Activated naive CD4-positive, alpha-beta T cell treated with anti-CD3 and anti-CD28 coated beads, Interleukin-2, amount 50 U/mL, for 72 hours (primary cell): ENCODE data around the gene GLYAT. TPM values are rescaled to one million over a fixed set of nuclear protein-coding genes. Genes with fewer than 3 reads are reported as not detected.

ENCODE experiments used
- ATAC-seq, 2 donors: fragments of 150-1000 bp; cut with Tn5 transposase; 2 replicates each; pipeline ENCODE4 v1.10.0; 2021; ENCODE audit warnings: mild to moderate bottlenecking in 2 of 2, moderate library complexity in 2 of 2
- DNase-seq, 2 donors: peaks; one replicate each; pipeline ENCODE4 v3.0.0; 2021 to 2022; ENCODE audit warnings: low spot score in 2 of 2
- H3K27ac Mint-ChIP-seq, 2 donors: one replicate each; pipeline ENCODE4 v1.8.0; 2022; ENCODE audit warnings: mild to moderate bottlenecking in 2 of 2, mixed read lengths in 2 of 2
- H3K36me3 Mint-ChIP-seq, 2 donors: one replicate each; pipeline ENCODE4 v1.8.0; 2022; ENCODE audit warnings: mixed read lengths in 2 of 2
- H3K9me3 Mint-ChIP-seq, 2 donors: one replicate each; pipeline ENCODE4 v1.8.0; 2022; ENCODE audit warnings: mixed read lengths in 2 of 2
- total RNA-seq, 2 donors: library from RNA; stranded (reverse); gene quantifications; one replicate each; pipeline ENCODE4 v1.2.3, GENCODE V29; 2022

GLYAT gene
- total RNA-seq, 2 donors from 2014 or later, result not detected

DNA sequence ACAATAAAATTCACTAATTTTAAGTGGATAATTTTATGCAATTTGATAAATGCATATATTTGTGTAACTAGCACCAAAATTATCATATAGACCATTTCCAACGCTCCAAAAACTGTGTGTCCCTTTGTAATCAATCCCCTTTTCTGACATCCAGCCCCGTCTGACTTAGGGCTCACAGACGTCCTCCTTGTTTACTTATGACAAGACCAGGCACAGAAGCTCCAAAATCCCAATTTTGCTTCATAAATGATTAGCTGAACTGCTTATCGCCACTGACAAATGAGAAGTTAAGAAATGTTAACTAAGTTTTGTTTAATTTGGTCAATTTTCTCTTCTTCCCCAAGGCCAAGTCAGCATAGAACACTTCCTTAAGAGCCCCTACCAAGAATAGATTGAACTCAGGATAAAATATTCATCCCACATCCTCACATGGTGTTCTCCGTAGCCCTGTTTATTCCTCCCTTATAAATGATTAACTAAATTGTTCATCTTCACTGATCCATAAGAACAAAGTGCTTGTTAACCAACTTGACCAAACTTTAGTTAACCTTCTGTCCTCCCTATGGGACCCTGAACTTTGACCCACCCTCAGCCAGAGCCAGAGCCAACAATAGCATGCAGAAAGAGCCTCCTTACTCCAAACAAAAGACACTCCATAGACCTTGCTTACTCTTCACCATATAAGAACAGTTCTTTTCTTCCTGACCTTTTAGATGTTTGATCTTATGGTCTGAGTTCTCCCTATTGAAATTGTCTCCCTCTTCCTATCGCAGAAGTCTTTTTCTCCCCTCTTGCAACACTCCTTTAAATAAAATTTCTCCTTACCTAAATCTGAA, 30.8 kb upstream of the GLYAT start:
- no peak for DNase-seq
- Mint-ChIP-seq H3K36me3 (no peaks in the 10 kb centered on the region), H3K27ac (no peak overlapping the region), H3K9me3 (peaks cover 0 to 4% of the 10 kb centered on the region in 2 donors)
- no peak for ATAC-seq

DNA sequence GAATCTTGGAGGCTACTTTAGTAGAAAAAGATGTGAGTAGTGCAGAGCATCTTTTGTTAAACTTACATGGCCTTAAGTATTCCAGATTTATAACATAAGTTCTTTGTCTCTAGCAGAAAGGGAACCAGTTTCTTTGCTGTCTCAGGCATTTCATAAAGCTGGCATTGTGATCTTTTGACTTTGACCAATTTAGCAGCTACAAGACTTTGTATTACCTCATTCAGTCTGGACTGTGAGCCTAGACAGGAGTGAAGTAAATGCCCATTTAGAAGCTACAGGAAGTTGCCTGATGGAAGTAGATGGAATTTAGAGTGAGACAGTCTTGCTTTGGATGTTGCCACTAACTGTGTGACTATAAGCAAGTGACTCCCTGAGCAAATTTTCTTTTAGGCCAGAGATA, 25.7 kb upstream of the GLYAT start:
- Mint-ChIP-seq H3K9me3 (peaks cover 0 to 4% of the 10 kb centered on the region in 2 donors), H3K27ac (no peak overlapping the region), H3K36me3 (no peaks in the 10 kb centered on the region)
- ATAC-seq (no peak), DNase-seq (no peak)

DNA sequence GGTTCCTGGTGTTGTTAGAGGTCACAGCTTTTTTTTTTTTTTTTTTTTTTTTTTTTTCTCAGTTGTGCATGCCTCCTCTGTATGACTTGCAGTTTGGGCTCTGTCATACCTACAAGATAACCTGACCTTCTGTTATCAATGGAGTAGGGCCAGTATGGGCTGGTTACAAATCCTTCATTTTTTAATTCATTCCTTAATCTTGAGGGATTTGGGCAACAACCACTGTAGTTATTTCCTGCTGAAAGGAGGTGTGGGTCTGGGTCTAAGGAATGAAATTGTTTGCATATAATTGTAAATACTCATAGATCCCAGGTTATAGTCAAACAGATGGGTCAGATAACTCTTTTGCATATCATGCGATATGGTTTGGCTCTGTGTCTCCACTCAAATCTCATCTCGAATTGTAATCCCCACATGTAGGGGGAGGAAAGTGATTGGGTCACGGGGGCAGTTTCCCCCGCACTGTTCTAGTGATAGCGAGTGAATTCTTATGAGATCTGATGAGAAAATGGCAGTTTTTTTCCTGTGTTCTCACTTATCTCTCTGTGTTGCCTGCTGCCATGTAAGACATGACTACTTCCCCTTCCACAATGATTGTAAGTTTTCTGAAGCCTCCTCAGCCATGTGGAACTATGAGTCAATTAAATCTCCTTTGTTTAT, 14.1 kb upstream of the GLYAT start:
- ATAC-seq (no peak), DNase-seq (no peak)
- Mint-ChIP-seq H3K36me3 (peaks cover 4 to 11% of the 10 kb centered on the region in 2 donors), H3K27ac (no peak overlapping the region), H3K9me3 (peaks cover 8 to 9% of the 10 kb centered on the region in 2 donors)

DNA sequence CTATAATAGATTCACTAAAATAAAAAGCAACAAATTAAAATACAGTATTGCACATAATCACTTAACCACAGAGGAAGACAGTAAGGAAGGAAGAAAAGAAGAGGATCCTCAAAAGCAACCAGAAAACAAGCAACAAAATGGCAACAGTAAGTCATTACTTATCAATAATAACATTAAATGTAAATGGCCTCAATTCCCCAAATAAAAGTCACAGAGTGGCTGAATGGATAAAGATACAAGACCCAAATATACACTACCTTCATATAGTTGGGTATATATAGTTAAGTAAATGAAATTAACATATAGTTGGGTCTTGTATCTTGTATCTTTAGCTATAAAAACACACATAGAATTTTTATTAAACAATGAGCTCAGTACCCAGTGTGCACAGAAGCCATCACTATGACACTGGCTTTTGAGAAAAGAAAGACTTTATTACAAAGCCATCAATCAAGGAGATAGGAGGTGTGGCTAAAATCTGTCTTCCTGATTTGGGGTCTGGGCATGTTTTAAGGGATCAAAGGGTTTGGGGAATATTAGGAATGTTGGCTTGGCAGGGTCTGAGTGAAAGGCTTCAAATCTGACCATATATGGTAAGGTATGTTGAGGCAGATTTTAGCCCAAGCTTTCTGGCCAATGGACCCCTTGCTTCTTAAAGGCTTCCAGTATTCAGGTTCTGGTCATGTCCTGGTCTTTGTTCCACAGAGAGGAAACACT, 13.4 kb upstream of the GLYAT start:
- Mint-ChIP-seq H3K27ac (no peak overlapping the region), H3K9me3 (peaks cover 10 to 11% of the 10 kb centered on the region in 2 donors), H3K36me3 (peaks cover 10 to 17% of the 10 kb centered on the region in 2 donors)
- DNase-seq, result no peak
- ATAC-seq, result no peak

DNA sequence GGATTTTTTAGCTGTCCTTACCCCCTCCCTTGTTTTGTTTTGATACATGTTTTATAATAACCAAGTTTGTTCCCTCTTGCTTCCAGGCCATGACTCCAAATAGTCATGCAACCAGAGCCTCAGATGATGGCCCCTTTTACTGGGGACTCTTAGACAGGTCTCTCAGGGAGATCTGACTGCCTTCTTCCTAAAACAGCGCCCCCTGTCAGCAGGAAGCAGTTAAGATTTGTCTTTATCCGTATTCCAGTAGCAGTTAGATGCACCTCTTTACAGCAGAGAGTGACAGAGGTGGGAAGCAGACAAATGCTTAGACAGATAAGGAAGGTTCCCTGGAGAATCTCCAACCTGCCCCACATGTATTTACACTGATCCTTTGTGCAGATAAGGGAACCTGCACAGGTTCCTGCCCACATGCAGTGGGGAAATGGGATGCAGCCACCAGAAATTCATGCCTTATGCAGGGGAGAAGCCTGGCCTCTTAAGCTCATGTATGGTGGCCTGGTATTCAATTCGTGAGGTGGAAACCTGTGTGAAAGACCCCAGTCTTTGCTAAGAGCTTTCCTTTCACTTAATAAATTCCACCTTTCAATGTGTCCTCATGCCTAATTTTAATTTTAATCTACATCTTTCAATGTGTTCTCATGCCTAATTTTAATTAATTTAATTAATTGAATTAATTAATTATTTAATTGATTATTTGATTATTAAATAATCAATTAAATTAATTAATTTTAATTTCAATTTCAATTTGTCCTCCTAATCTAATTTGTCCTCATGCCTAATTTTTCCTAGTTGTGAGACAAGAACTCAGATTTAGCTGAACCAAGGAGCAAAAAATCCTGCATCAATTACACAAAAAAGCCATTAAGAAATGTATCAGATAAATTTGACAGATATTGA, 11.5 kb upstream of the GLYAT start:
- no peak overlapping the region for H3K27ac Mint-ChIP-seq
- DNase-seq, result no peak
- H3K36me3 Mint-ChIP-seq, result peaks cover 10 to 17% of the 10 kb centered on the region in 2 donors
- peaks cover 10 to 11% of the 10 kb centered on the region in 2 donors for H3K9me3 Mint-ChIP-seq
- ATAC-seq, result no peak

GRCh38 chr11:58742140-58742539, 10.4 kb upstream of the GLYAT start:
- Mint-ChIP-seq H3K9me3 (peaks cover 10 to 11% of the 10 kb centered on the region in 2 donors), H3K36me3 (peaks cover 10 to 17% of the 10 kb centered on the region in 2 donors), H3K27ac (no peak overlapping the region)
- ATAC-seq (peak in 1 of 2 donors; percentile 70), DNase-seq (no peak)

DNA sequence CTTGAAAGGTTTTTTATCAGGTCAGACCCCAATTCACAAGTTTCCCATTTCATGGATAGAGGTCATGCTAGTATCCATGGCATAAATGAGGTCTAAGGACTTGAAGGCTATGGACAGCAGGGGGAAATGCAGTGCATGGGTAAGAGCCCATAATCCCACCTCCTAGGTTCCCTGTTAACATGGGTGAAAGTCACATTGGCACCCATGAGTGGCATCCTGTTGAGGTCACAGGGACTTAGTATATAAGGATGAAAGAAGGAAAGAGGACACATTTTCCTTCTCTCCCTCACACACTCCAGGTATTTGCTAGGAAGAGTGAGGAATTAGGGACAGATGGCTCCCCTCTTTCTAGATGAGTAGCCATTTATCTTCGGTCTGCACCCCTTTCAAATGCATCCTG, 9.4 kb upstream of the GLYAT start:
- no peak overlapping the region for H3K27ac Mint-ChIP-seq
- H3K9me3 Mint-ChIP-seq, result peaks cover 10 to 11% of the 10 kb centered on the region in 2 donors
- DNase-seq (no peak), ATAC-seq (no peak)
- H3K36me3 Mint-ChIP-seq, result peaks cover 10 to 17% of the 10 kb centered on the region in 2 donors

DNA sequence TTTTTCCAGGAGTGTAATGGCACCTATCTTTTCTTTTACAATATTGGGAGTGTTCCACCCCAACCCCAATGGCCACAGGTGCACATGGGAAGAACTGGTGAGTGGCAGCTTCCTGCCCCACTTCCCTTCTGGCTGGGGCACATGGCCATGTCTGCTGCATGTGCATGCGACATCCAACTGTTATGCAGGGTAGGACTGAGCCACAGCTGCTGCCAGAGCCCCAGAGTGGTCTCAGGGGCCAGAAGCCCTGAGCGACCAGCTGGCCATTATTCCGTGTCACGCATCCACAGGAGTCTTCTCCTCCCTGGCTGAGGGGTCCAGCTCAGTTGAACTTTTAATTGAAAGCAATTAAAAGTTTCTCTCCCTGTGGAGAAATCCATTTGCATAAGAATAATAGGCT, 8.7 kb upstream of the GLYAT start:
- ATAC-seq, result no peak
- Mint-ChIP-seq H3K27ac (no peak overlapping the region), H3K9me3 (peaks cover 10 to 11% of the 10 kb centered on the region in 2 donors), H3K36me3 (peaks cover 10 to 17% of the 10 kb centered on the region in 2 donors)
- DNase-seq, result no peak

DNA sequence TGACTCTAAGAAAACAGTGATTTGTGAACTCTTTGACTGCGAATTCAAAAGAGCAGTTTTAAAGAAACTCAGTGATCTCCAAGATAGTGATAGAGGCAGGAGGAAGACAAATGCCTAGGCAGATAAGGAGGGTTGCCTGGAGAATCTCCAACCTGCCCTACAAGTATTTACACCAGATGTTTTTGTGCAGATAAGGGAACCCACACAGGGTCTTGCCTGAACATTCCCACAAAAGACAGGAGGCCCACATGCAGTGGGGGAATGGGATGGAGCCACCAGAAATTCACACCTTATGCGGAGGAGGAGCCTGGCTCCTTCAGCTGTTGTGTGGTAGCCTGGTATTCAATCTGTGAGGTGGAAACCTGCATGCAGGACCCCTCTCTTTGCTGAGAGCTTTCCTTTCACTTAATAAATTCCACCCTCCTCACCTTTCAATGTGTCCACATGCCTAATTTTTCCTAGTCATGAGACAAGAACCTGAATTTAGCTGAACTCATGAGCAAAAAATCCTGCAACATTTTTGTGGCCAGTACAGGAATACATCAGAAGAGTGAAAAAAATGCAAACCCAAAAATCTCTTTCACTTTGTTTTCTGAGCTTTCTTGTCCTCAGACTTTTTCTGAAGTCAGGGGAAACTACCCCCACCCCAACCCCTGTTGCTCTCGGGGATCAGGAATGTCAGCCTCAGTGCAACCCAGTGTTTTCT, 8.1 kb upstream of the GLYAT start:
- H3K9me3 Mint-ChIP-seq, result peaks cover 10 to 11% of the 10 kb centered on the region in 2 donors
- H3K27ac Mint-ChIP-seq, result no peak overlapping the region
- peaks cover 10 to 17% of the 10 kb centered on the region in 2 donors for H3K36me3 Mint-ChIP-seq
- ATAC-seq (no peak), DNase-seq (no peak)

GRCh38 chr11:58734681-58735490, 3.1 kb upstream of the GLYAT start:
- no peak for ATAC-seq
- Mint-ChIP-seq H3K9me3 (no peaks in the 10 kb centered on the region), H3K27ac (no peak overlapping the region), H3K36me3 (no peaks in the 10 kb centered on the region)
- DNase-seq, result no peak

DNA sequence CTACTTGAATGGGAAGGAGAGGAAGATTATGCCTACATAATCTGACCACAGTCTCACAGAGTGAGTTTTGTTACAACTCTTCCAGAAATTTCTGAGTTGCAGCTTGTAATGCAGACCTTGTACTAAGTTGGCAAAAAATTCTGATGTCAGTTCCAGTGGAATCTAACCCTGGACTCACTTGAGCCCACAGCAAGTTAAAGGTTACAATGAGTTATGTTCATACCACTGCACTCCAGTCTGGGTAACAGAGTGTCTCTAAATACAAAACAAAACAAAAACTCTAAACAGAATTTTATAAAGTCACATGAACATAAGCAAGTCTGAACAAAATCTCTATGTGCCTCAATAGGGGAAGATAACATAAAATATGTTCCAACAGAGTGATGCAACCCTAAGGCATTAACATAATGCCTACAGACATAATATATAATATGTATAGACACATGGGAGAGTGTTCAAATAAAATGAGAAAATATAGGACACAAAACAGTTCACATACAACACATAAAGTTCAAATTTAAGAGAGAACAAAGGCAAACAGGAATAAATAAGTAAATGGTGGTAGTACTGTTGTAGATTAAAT, 1.1 kb downstream of the GLYAT start:
- no peak for DNase-seq
- Mint-ChIP-seq H3K9me3 (peaks cover 0 to 4% of the 10 kb centered on the region in 2 donors), H3K27ac (no peak overlapping the region), H3K36me3 (peaks cover 4 to 5% of the 10 kb centered on the region in 2 donors)
- no peak for ATAC-seq

GRCh38 chr11:58727415-58727797, 4.3 kb downstream of the GLYAT start:
- H3K36me3 Mint-ChIP-seq, result peaks cover 4 to 5% of the 10 kb centered on the region in 2 donors
- H3K9me3 Mint-ChIP-seq, result peaks cover 0 to 4% of the 10 kb centered on the region in 2 donors
- peak overlapping the region; percentile 22 to 46 for H3K27ac Mint-ChIP-seq
- DNase-seq, result no peak
- peak in 1 of 2 donors; percentile 9 for ATAC-seq

DNA sequence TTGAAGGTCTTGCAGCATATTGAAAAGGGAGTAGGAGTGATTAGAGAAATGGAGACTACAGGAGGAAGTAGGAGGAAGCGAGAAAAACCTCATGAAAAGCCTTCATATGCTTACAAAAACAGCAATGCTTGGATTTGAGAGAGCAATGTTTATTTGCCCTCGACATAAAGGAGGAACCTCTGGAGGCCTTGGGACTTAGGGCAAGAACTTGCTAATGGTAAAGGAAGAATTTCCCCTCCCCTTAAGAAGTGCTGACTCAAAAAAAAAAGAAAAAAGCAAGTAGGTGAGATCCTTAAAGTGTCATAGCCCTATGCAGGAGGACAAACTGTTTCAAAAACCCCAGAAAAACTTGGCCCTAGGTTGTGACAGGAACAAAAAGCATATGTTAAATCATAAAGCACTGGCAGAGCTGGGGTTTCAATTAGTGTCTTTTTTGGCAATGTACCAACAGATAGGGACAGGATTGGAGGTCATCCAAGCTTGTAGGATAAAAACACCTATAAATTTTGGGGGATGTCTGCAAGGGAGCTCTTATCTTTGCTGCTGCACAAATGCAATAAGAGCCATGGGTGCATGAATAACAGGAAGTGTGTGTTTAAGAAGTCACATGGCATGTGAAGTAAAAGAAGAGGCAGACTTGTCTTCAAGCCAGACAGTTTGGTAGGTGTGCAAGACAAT, 4.9 kb downstream of the GLYAT start:
- DNase-seq, result no peak
- peak overlapping the region; percentile 22 to 46 for H3K27ac Mint-ChIP-seq
- H3K36me3 Mint-ChIP-seq, result peaks cover 4 to 5% of the 10 kb centered on the region in 2 donors
- H3K9me3 Mint-ChIP-seq, result peaks cover 0 to 4% of the 10 kb centered on the region in 2 donors
- ATAC-seq, result peak in 1 of 2 donors; percentile 31

DNA sequence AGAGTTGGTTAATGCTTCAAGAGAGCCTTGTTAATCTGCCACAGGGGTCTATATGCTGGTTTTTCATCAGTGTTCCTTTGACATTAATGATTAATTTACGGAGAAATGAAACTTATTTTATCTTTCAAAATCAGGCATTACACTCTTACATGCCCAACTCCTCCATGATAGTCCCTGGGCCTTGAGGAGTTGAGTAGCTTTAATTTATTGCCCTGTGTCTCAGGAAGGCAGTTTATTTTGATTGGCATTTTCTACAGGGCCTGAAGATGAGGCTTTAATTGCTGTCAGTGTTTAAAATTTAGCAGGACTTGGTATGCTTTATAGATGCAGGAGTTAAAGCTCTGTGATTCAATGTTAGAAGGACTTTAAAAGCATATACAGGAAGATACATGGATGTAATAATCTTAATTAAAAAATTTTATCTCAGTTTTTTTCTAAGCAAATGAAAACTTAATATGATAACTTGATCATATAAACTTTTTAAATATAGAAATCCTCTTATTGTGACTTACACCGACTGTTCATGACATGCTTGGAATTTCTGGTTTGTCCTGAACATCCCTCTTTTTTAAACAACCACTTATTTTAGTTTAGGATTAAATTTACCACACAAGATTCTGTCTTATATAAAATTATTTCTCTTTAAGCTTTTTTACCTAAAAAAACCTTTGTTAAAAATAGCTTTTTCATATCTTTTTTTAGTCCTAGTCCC, 12.2 kb downstream of the GLYAT start:
- no peaks in the 10 kb centered on the region for H3K36me3 Mint-ChIP-seq
- ATAC-seq (no peak), DNase-seq (no peak)
- no peak overlapping the region for H3K27ac Mint-ChIP-seq
- no peaks in the 10 kb centered on the region for H3K9me3 Mint-ChIP-seq
